ENCODE data around the gene ZDHHC15.

- TF ChIP-seq CTCF (IDR thresholded peaks at IDR 0.05; ENCODE audit: extremely low read depth in 1 of 2, insufficient read depth in 1 of 2, low read depth in 1 of 2, low read length in 2 of 2), result no peak
- no peak for TF ChIP-seq POLR2A (IDR thresholded peaks at IDR 0.05; ENCODE audit: low read depth, low read length)
- TF ChIP-seq POLR2AphosphoS5 (IDR thresholded peaks at IDR 0.05; ENCODE audit: insufficient read depth, low read depth, low read length), result no peak
- TF ChIP-seq JUN (IDR thresholded peaks at IDR 0.05; ENCODE audit: borderline replicate concordance, insufficient read depth, insufficient read length, low read depth), result no peak
- TF ChIP-seq EZH2 (IDR thresholded peaks at IDR 0.05; ENCODE audit: borderline replicate concordance, low read depth, low read length, severe bottlenecking), result no peak
These were observed 24.9 kb upstream of the ZDHHC15 start for GRCh38 chrX:75547783-75548182.

All from endothelial cell of umbilical vein (primary cell).